HCT116 (cell line): ENCODE data around the gene PHF21A. TPM values are rescaled to one million over a fixed set of nuclear protein-coding genes. Genes with fewer than 3 reads are reported as not detected.

ENCODE experiments used
- ATAC-seq: fragments of 200-7000 bp; cut with Tn5 transposase; 2 replicates; pipeline ENCODE4 v1.9.1; 2020; ENCODE audit warnings: mild to moderate bottlenecking, moderate library complexity
- BruUV-seq: library from RNA; stranded (reverse); fragments of 400-500 nt; replicated peaks from 2 replicates; lab custom pipeline; 2021; lab: Mats Ljungman, UMichigan
- CTCF ChIA-PET: fragments of 300-600 bp; sonication (Branson Sonifier 250); formaldehyde crosslinking; loops from one replicate; lab custom pipeline; 2021; ENCODE audit warnings: antibody characterized with exemption; lab: Charles Lee
- POLR2A ChIA-PET: fragments of 300-600, 350-600 bp; sonication (Branson Sonifier 250); formaldehyde crosslinking; loops from one replicate; lab custom pipeline; 2021; ENCODE audit warnings: antibody characterized with exemption; lab: Charles Lee
- RAD21 ChIA-PET, 2 experiments: fragments of 300-600 bp; sonication (Branson Sonifier 250); formaldehyde crosslinking; loops; one replicate each; lab custom pipeline; 2023; ENCODE audit warnings: low total read pairs in 2 of 2; ENCODE audit not compliant: uncharacterized antibody in 2 of 2, unreplicated experiment in 2 of 2, low non-redundant PET in 1 of 2; lab: Charles Lee
- DNase-seq: peaks from one replicate; pipeline ENCODE4 v3.0.0-alpha.2; 2010; ENCODE audit warnings: low read depth, low spot score
- H2AFZ ChIP-seq: fragments of 200-600 bp; shearing (Covaris generic), sonication (generic); 2 replicates; pipeline ENCODE4 v1.6.1; 2017; ENCODE audit warnings: low read depth, mixed run types, mixed read lengths, antibody characterized with exemption, low read length; ENCODE audit not compliant: poor library complexity, severe bottlenecking
- H3K27ac ChIP-seq: 2 replicates; pipeline ENCODE4 v1.5.1; 2012; ENCODE audit warnings: low read depth, low read length
- H3K27me3 ChIP-seq: fragments of 200-600 bp; sonication (generic); 2 replicates; pipeline ENCODE4 v1.6.1; 2016; ENCODE audit warnings: mixed run types, low read length, mixed read lengths; ENCODE audit not compliant: insufficient read depth
- H3K36me3 ChIP-seq, 2 experiments: fragments of 200-500 bp in 1 of 2; fragments of 200-600 bp in 1 of 2; sonication (Bioruptor generic) in 1 of 2; sonication (generic) in 1 of 2; 2 replicates each; pipeline versions ENCODE4 v1.5.1 to v1.6.1; 2014 to 2016; ENCODE audit warnings: low read length in 2 of 2, inconsistent platforms in 1 of 2, mixed read lengths in 1 of 2, mixed run types in 1 of 2; ENCODE audit not compliant: insufficient read depth in 2 of 2, control insufficient read depth in 1 of 2
- H3K4me1 ChIP-seq, 2 experiments: fragments of 200-600 bp in 1 of 2; sonication (generic) in 1 of 2; 2 replicates each; pipeline versions ENCODE4 v1.5.1 to v1.6.1; 2012 to 2017; ENCODE audit warnings: low read length in 2 of 2, inconsistent platforms in 1 of 2, mild to moderate bottlenecking in 1 of 2, mixed read lengths in 1 of 2, mixed run types in 1 of 2, moderate library complexity in 1 of 2; ENCODE audit not compliant: insufficient read depth in 2 of 2, control insufficient read depth in 1 of 2
- H3K4me2 ChIP-seq: fragments of 200-600 bp; sonication (generic); 2 replicates; pipeline ENCODE4 v1.6.1; 2017; ENCODE audit warnings: mixed run types, low read length, mixed read lengths
- H3K4me3 ChIP-seq, 2 experiments: fragments of 200-600 bp in 1 of 2; sonication (generic) in 1 of 2; replicated peaks in 1 of 2; 2 replicates each; pipeline ENCODE4 v1.5.1; 2011 to 2016; ENCODE audit warnings: low read length in 2 of 2, control low read depth in 1 of 2, low read depth in 1 of 2, mild to moderate bottlenecking in 1 of 2, mixed read lengths in 1 of 2, mixed run types in 1 of 2
- H3K79me2 ChIP-seq: fragments of 200-600 bp; sonication (generic); 2 replicates; pipeline ENCODE4 v1.6.1; 2017; ENCODE audit warnings: mild to moderate bottlenecking, mixed run types, low read length, moderate library complexity, mixed read lengths; ENCODE audit not compliant: insufficient read depth
- H3K9ac ChIP-seq: fragments of 200-600 bp; sonication (generic); 2 replicates; pipeline ENCODE4 v1.6.1; 2016; ENCODE audit warnings: low read length, mixed read lengths
- H3K9me2 ChIP-seq: fragments of 200-600 bp; sonication (generic), shearing (Covaris generic); 2 replicates; pipeline ENCODE4 v1.6.1; 2017; ENCODE audit warnings: mixed run types, mild to moderate bottlenecking, moderate library complexity; ENCODE audit not compliant: insufficient read depth
- H3K9me3 ChIP-seq, 2 experiments: fragments of 200-500 bp in 1 of 2; fragments of 200-600 bp in 1 of 2; sonication (Bioruptor generic) in 1 of 2; sonication (generic) in 1 of 2; 2 replicates each; pipeline ENCODE4 v1.6.1; 2014 to 2017; ENCODE audit warnings: low read length in 2 of 2, mixed read lengths in 2 of 2, inconsistent platforms in 1 of 2, low read depth in 1 of 2, mild to moderate bottlenecking in 1 of 2, mixed run types in 1 of 2, moderate library complexity in 1 of 2; ENCODE audit not compliant: control insufficient read depth in 1 of 2, insufficient read depth in 1 of 2
- H4K20me1 ChIP-seq: fragments of 200-600 bp; sonication (generic), shearing (Covaris generic); 2 replicates; pipeline ENCODE4 v1.6.1; 2017; ENCODE audit warnings: mixed run types, mild to moderate bottlenecking, moderate library complexity; ENCODE audit not compliant: insufficient read depth
- CBX3 ChIP-seq: IDR thresholded peaks from 2 replicates; pipeline ENCODE4 v1.6.1; 2012; ENCODE audit warnings: low read depth
- CEBPB ChIP-seq: IDR thresholded peaks from 2 replicates; pipeline ENCODE4 v1.6.1; 2012; ENCODE audit warnings: low read depth
- ELF1 ChIP-seq: IDR thresholded peaks from 2 replicates; pipeline ENCODE4 v1.6.1; 2012; ENCODE audit warnings: low read depth, borderline replicate concordance
- EZH2 ChIP-seq: fragments of 200-600 bp; sonication (generic); IDR thresholded peaks from 2 replicates; pipeline ENCODE4 v1.6.1; 2017; ENCODE audit warnings: antibody characterized with exemption, mixed run types
- EZH2phosphoT487 ChIP-seq: fragments of 200-600 bp; IDR thresholded peaks from 2 replicates; pipeline ENCODE4 v1.6.1; 2018; ENCODE audit warnings: antibody characterized with exemption, borderline replicate concordance
- JUND ChIP-seq: IDR thresholded peaks from 2 replicates; pipeline ENCODE4 v1.6.1; 2012
- POLR2A ChIP-seq: IDR thresholded peaks from 2 replicates; pipeline ENCODE4 v1.7.0; 2011; ENCODE audit warnings: borderline replicate concordance; ENCODE audit not compliant: insufficient read depth, insufficient read length; ENCODE audit errors: extremely low read depth
- POLR2AphosphoS5 ChIP-seq: IDR thresholded peaks from 2 replicates; pipeline ENCODE4 v1.6.1; 2011; ENCODE audit warnings: mild to moderate bottlenecking, low read depth, low read length, moderate library complexity
- RAD21 ChIP-seq: IDR thresholded peaks from 2 replicates; pipeline ENCODE4 v1.6.1; 2012; ENCODE audit warnings: low read depth, mild to moderate bottlenecking
- SIN3A ChIP-seq: IDR thresholded peaks from 2 replicates; pipeline ENCODE4 v1.6.1; 2012; ENCODE audit warnings: low read depth
- SP1 ChIP-seq: IDR thresholded peaks from 2 replicates; pipeline ENCODE4 v1.6.1; 2012; ENCODE audit warnings: low read depth
- SRF ChIP-seq: IDR thresholded peaks from 2 replicates; pipeline ENCODE4 v1.6.1; 2012; ENCODE audit warnings: low read depth
- TCF7L2 ChIP-seq: IDR thresholded peaks from 2 replicates; pipeline ENCODE4 v1.7.0; 2011; ENCODE audit warnings: borderline replicate concordance, inconsistent platforms; ENCODE audit not compliant: insufficient read depth, insufficient read length; ENCODE audit errors: extremely low read depth
- ZFX ChIP-seq: fragments of 450-650 bp; IDR thresholded peaks from 2 replicates; pipeline ENCODE4 v1.6.1; 2017
- ZNF274 ChIP-seq: fragments of 200-500 bp; sonication (Bioruptor generic); IDR thresholded peaks from 2 replicates; pipeline ENCODE4 v1.6.1; 2014; ENCODE audit warnings: mild to moderate bottlenecking, low read depth, low read length, inconsistent platforms
- intact Hi-C: fragments of 100-400 bp; cut with micrococcal nuclease; formaldehyde crosslinking; loops from 2 replicates; pipeline ENCODE4 v1.10.0; 2022
- total RNA-seq: library from RNA; stranded (reverse); gene quantifications from one replicate; pipeline ENCODE4 v1.2.1, GENCODE V29; 2021; ENCODE audit not compliant: unreplicated experiment
- TF ChIP-seq, protein P1 (sequence below): IDR thresholded peaks from 2 replicates; pipeline ENCODE4 v1.6.1; 2012
- TF ChIP-seq, protein P2 (sequence below): IDR thresholded peaks from 2 replicates; pipeline ENCODE4 v1.6.1; 2012

Gene PHF21A
- total RNA-seq, 1 experiment from 2014 or later = 27.0 TPM

DNA sequence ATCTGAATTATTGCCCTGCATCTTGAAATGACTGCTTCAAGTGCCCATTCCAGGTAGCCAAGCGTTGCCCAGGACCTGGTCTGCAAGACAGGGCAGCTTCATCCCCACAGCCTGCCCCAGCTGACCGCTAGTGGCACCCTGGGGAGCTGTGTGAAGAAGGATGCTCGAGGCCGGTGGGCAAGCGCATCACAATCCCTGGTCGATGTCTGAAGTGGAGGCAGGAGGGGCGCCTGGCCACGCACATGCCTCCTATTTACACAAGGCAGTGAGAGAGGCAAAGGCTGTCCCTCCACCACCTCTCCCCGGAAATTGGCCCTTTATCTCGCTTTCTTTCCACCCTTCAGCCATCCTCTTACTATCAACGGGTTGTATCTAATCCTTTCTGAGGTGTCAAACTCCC is 28.1 kb upstream of the PHF21A start:
- no peak overlapping the region for H3K4me3 ChIP-seq
- no TSS peak for BruUV-seq
- no peak for DNase-seq
- no peak overlapping the region for H2AFZ ChIP-seq
- H3K9me2 ChIP-seq = no peaks in the 10 kb centered on the region
- H3K79me2 ChIP-seq = no peaks in the 10 kb centered on the region
- ATAC-seq = no peak
- RAD21 ChIA-PET = no interaction called here
- no peak overlapping the region for H3K9ac ChIP-seq
- peaks cover 0 to 5% of the 10 kb centered on the region in 2 experiments; a peak in 1 of 4 replicates for H3K4me1 ChIP-seq
- TF ChIP-seq, protein P1, sequence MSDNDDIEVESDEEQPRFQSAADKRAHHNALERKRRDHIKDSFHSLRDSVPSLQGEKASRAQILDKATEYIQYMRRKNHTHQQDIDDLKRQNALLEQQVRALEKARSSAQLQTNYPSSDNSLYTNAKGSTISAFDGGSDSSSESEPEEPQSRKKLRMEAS = no peak
- TF ChIP-seq SIN3A (no peak), POLR2AphosphoS5 (no peak), EZH2 (no peak), JUND (no peak), RAD21 (no peak), ZNF274 (no peak), SP1 (no peak), ELF1 (no peak), CEBPB (no peak), TCF7L2 (no peak), POLR2A (no peak), SRF (no peak)
- H3K4me2 ChIP-seq = no peak overlapping the region
- H3K9me3 ChIP-seq = no peaks in the 10 kb centered on the region
- intact Hi-C loops = no loop called here
- no peaks in the 10 kb centered on the region for H3K36me3 ChIP-seq
- CTCF ChIA-PET = no interaction called here
- POLR2A ChIA-PET = no interaction called here
- H3K27ac ChIP-seq = no peak overlapping the region
- no peaks in the 10 kb centered on the region for H3K27me3 ChIP-seq
- no peaks in the 10 kb centered on the region for H4K20me1 ChIP-seq

DNA sequence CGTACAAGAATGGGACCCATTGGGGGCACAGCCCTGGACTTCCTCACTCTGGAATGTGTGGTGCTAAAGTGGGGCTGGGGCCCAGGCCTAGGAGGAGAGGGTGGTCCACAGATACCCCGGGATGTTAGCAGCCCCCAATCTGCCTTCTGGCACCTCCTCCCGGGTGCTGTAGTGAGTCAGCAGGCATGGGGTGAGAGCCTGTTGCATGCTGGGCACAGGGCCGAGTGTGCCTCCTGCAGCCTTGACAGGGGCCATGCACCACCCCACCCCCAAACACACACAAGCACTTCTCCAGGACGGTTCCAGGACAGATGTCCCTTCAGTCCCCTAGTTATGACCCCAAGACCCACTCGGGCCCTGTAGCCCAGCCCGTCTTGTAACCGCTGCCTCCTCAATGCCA is 23.5 kb upstream of the PHF21A start:
- H3K9ac ChIP-seq = no peak overlapping the region
- BruUV-seq = no TSS peak
- H2AFZ ChIP-seq = peak overlapping the region; percentile 31
- no peaks in the 10 kb centered on the region for H3K36me3 ChIP-seq
- ChIA-PET CTCF (no interaction called here), POLR2A (no interaction called here), RAD21 (no interaction called here)
- H3K27me3 ChIP-seq = no peaks in the 10 kb centered on the region
- H3K4me2 ChIP-seq = no peak overlapping the region
- H4K20me1 ChIP-seq = no peaks in the 10 kb centered on the region
- ATAC-seq = peak; percentile 59
- TF ChIP-seq POLR2A (no peak), ZFX (no peak), SIN3A (no peak), JUND (no peak), EZH2phosphoT487 (no peak), SP1 (no peak), CBX3 (no peak), EZH2 (no peak), ZNF274 (no peak)
- TF ChIP-seq, protein P1 = no peak
- TF ChIP-seq, protein P2, sequence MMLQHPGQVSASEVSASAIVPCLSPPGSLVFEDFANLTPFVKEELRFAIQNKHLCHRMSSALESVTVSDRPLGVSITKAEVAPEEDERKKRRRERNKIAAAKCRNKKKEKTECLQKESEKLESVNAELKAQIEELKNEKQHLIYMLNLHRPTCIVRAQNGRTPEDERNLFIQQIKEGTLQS = no peak
- H3K9me3 ChIP-seq = no peaks in the 10 kb centered on the region
- H3K79me2 ChIP-seq = no peaks in the 10 kb centered on the region
- no peak for DNase-seq
- no peak overlapping the region for H3K27ac ChIP-seq
- H3K9me2 ChIP-seq = no peaks in the 10 kb centered on the region
- no peak overlapping the region for H3K4me3 ChIP-seq
- intact Hi-C loops = no loop called here
- peaks cover 0 to 5% of the 10 kb centered on the region in 2 experiments; a peak in 1 of 4 replicates for H3K4me1 ChIP-seq
